ENCODE data around the gene SLC22A16. TPM values are rescaled to one million over a fixed set of nuclear protein-coding genes. Genes with fewer than 3 reads are reported as not detected.

The SLC22A16 gene
- total RNA-seq, 2 donors from 2014 or later: not detected

GRCh38 chr6:110389689-110390382, 86.6 kb downstream of the SLC22A16 start:
- no peaks in the 10 kb centered on the region for H3K36me3 ChIP-seq (replicated peaks in 1 of 2; ENCODE audit: insufficient read depth in 1 of 2, low read depth in 2 of 2)
- 50 to 71% methylated on average over 4 of the region's 4 CpGs for WGBS, 2 donors
- intact Hi-C loops (cut with DNase I): loop anchor here (5.0 to 10.0 kb wide), 2 partner anchors 215 to 683 kb away; partner anchors contain the start of gene WASF1
- peaks cover 18% of the 10 kb centered on the region for H3K4me1 ChIP-seq
- H3K4me3 ChIP-seq: no peak overlapping the region
- H3K27me3 ChIP-seq: no peaks in the 10 kb centered on the region
- H3K27ac ChIP-seq: peak overlapping the region in 1 of 4 donors; percentile 41
- H3K9me3 ChIP-seq: no peaks in the 10 kb centered on the region
- ATAC-seq (peak; percentile 52), DNase-seq (peak in 1 of 4 donors; percentile 17)
- TF ChIP-seq, protein P1, sequence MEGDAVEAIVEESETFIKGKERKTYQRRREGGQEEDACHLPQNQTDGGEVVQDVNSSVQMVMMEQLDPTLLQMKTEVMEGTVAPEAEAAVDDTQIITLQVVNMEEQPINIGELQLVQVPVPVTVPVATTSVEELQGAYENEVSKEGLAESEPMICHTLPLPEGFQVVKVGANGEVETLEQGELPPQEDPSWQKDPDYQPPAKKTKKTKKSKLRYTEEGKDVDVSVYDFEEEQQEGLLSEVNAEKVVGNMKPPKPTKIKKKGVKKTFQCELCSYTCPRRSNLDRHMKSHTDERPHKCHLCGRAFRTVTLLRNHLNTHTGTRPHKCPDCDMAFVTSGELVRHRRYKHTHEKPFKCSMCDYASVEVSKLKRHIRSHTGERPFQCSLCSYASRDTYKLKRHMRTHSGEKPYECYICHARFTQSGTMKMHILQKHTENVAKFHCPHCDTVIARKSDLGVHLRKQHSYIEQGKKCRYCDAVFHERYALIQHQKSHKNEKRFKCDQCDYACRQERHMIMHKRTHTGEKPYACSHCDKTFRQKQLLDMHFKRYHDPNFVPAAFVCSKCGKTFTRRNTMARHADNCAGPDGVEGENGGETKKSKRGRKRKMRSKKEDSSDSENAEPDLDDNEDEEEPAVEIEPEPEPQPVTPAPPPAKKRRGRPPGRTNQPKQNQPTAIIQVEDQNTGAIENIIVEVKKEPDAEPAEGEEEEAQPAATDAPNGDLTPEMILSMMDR (IDR thresholded peaks at IDR 0.05): no peak
- TF ChIP-seq POLR2A (IDR thresholded peaks at IDR 0.05): no peak

DNA sequence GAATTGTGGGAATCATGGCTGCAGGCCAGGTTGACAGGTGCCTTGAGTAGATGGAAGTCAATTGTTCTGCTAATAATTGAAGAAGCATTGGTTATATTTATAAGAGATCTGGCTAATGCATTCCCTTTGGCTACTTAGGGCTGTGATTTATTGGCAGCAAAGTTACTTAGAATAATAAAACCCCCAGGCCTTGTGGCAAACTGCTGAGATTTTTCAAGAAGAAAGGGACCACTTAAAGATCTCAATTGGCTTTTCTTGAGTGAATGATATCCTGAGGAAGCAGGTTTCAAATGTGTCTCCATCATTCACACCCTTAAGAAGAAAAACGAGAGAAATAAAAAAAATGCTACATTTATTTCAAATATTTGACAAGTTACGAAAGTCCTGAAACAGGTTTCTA, 88.4 kb downstream of the SLC22A16 start:
- 52 to 64% methylated on average over 2 of the region's 2 CpGs for WGBS, 2 donors
- H3K27me3 ChIP-seq: no peaks in the 10 kb centered on the region
- H3K36me3 ChIP-seq (replicated peaks in 1 of 2; ENCODE audit: insufficient read depth in 1 of 2, low read depth in 2 of 2): no peaks in the 10 kb centered on the region
- no peak for DNase-seq
- intact Hi-C loops (cut with DNase I): no loop called here
- no peak overlapping the region for H3K4me3 ChIP-seq
- no peak overlapping the region for H3K27ac ChIP-seq
- no peaks in the 10 kb centered on the region for H3K9me3 ChIP-seq
- no peak for TF ChIP-seq POLR2A (IDR thresholded peaks at IDR 0.05)
- TF ChIP-seq, protein P1 (IDR thresholded peaks at IDR 0.05): no peak
- no peak for ATAC-seq
- peaks cover 18% of the 10 kb centered on the region for H3K4me1 ChIP-seq

GRCh38 chr6:110385458-110385863, 91.0 kb downstream of the SLC22A16 start:
- H3K27ac ChIP-seq: no peak overlapping the region
- no peak overlapping the region for H3K4me3 ChIP-seq
- no peak for TF ChIP-seq POLR2A (IDR thresholded peaks at IDR 0.05)
- TF ChIP-seq, protein P1 (IDR thresholded peaks at IDR 0.05): no peak
- no peaks in the 10 kb centered on the region for H3K27me3 ChIP-seq
- WGBS, 2 donors: 67 to 75% methylated on average over 1 of the region's 1 CpG
- DNase-seq (no peak), ATAC-seq (no peak)
- no peaks in the 10 kb centered on the region for H3K9me3 ChIP-seq
- intact Hi-C loops (cut with DNase I): no loop called here
- H3K4me1 ChIP-seq: peaks cover 17% of the 10 kb centered on the region
- no peaks in the 10 kb centered on the region for H3K36me3 ChIP-seq (replicated peaks in 1 of 2; ENCODE audit: insufficient read depth in 1 of 2, low read depth in 2 of 2)

GRCh38 chr6:110378552-110378951, 97.9 kb downstream of the SLC22A16 start:
- H3K27ac ChIP-seq: no peak overlapping the region
- H3K27me3 ChIP-seq: no peaks in the 10 kb centered on the region
- ATAC-seq (no peak), DNase-seq (no peak)
- WGBS, 2 donors: 86 to 89% methylated on average over 2 to 9 of the region's 9 CpGs
- TF ChIP-seq, protein P1 (IDR thresholded peaks at IDR 0.05): no peak
- TF ChIP-seq POLR2A (IDR thresholded peaks at IDR 0.05): no peak
- intact Hi-C loops (cut with DNase I): no loop called here
- H3K4me1 ChIP-seq: no peaks in the 10 kb centered on the region
- H3K9me3 ChIP-seq: no peaks in the 10 kb centered on the region
- no peaks in the 10 kb centered on the region for H3K36me3 ChIP-seq (replicated peaks in 1 of 2; ENCODE audit: insufficient read depth in 1 of 2, low read depth in 2 of 2)
- no peak overlapping the region for H3K4me3 ChIP-seq

Other genes starting within 250 kb of the SLC22A16 start
- gene METTL24, start 118.3 kb downstream of the SLC22A16 start, total RNA-seq: 1 to 10 TPM; 2.3 to 4.0 TPM
- gene DDO, start 61.0 kb downstream of the SLC22A16 start, total RNA-seq: 1 to 10 TPM in 1 of 2 donors, not detected in 1; 1.3 TPM